HG03066 (cell line): ENCODE results near the gene P2RX1.

Experiments
- ATAC-seq: cut with Tn5 transposase; IDR thresholded peaks from one replicate; pipeline ENCODE4 v1.9.1; 2021; ENCODE audit warnings: low read depth; ENCODE audit not compliant: unreplicated experiment

The P2RX1 gene

GRCh38 chr17:3889325-3890012, 26.8 kb downstream of the P2RX1 start:
- no peak for ATAC-seq

GRCh38 chr17:3888343-3889171, 27.7 kb downstream of the P2RX1 start:
- no peak for ATAC-seq

DNA sequence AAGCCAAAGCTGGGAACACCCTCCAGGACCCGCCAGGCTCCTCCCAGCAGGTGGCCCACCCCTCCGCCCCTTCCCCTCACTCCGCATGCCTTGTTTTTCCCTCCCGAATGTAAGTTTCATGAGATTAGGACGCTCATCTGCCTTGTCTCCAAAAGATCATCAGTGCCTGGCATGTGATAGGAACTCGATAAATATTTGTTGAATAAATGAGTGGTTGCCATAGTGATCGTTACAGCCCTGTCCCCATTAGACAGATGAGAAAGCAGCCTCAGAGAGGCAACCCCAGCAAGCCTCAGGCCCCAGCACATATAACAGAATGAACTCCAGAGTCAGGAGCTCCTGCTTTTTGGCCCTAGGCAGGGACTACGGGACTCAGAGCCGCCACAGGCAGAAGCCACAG, 28.5 kb downstream of the P2RX1 start:
- ATAC-seq: no peak

GRCh38 chr17:3887394-3887793, 28.9 kb downstream of the P2RX1 start:
- no peak for ATAC-seq

DNA sequence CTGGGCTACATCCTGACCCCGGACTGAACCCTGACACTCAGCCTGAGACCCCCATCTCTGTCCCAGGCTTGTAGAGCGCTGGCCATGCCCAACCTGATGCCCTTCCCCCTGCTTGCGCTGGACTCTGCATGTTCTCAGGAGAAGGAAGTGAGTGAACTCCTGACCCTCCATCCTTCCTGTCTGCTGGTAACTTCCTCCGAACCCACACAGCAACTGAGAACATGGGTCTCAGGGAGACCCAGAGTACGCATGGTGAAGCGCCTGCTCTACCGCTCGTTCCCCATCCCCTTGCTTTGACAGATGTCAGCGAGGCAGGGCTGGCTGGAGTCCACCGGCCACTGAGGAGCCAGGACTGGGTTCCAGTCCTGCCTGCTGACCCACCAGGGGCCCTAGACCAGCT, 29.5 kb downstream of the P2RX1 start:
- no peak for ATAC-seq

DNA sequence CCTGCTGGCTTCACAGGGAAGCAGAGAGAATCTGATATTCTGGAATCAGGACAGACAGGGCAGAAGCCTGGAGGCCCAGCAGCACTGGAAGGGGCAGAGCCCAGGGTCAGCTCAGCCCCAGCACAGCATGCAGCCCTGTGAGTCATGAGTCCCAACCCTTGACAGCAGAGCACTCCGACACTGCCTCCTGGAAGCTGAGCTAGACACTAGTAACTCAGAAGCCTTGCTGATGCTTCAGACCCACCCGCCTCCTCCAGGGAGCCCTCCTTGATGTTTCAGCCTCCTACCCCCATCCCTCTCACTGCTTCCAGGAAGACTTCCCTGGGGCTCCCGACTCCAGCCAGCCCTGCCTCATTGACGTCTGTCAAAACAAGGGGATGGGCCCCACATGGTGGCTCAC, 30.3 kb downstream of the P2RX1 start:
- no peak for ATAC-seq

DNA sequence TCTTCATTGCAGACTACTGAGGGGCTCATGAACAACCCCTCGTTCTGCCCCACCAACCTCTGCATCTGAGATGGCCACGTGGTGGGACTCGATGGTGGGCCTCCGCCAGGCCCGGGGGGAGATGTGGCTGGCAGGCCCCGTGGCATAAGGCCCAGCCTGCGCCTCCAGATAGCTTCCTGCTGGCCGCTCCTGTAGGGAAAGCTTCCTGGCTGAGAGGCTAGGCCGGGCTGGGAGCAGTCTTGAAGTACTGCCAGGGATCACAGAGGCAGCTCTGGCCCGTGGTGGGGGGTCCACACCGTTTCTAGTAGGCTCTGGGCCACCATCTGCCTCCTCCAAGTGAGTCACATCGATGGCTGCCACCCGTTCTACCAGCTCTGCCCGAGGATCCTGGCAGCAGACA, 31.0 kb downstream of the P2RX1 start:
- ATAC-seq: no peak

- ATAC-seq: no peak
Measured at GRCh38 chr17:3884188-3884587, 32.1 kb downstream of the P2RX1 start.

- no peak for ATAC-seq
Measured at GRCh38 chr17:3882276-3882675, 34.0 kb downstream of the P2RX1 start.

DNA sequence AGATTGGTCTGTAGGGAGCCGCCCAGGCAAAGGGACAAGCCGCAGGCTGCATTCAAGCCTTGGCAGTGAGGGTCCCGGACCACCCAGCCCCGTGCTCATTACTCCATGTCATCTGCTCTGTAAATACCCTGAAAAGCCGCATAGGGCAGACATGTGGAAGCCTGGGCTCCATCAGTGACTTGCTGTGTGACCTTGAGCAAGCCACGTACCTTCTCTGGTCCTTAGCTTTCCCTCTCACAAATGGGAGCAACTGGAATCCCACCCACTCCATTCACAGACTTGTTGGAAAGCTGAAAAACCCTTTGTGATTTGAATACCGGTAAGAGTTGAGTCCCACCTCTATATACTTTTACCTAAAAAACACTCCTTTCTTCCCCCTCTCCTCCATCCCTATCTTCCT, 35.3 kb downstream of the P2RX1 start:
- ATAC-seq: no peak

DNA sequence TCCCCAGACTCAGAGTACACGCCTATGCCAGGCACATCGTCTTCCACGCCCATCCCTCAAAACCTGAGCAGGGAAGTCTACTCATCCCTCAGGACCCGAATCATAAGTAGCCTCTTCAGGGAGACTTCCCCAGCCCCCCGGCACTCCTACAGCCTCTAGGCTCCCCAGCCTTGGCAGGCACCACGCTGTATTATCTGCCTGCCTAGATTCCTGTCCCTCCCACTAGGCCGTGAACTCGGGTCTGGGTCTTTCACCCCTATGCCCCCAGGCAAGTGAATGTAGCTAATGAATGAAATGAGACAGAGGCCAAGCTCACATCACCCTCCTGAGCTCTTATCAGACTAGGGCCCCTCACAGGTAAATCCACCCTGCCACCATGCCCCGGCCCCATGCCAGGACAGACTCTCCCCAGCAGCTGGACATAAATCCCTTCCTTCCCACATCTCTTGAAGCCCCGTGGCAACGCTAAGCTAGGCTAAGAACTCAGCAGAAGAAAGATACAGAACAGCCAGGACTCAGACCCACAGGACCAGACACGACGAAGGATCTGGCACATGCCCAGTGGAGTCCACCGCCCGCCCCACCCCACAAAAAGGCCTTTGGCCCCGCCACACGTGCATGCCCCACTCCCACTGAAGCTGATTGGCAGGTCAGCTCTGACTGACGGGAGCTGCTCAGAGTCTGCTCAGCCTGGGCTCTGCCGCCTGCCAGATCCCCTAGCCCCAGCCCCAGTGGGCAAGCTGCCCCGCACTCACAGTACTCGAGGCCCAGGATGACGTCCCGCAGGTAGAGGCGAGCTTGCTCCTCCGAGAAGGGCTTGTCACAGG, 36.5 kb downstream of the P2RX1 start:
- ATAC-seq: no peak

- no peak for ATAC-seq
Measured at GRCh38 chr17:3879186-3879585, 37.1 kb downstream of the P2RX1 start.

- no peak for ATAC-seq
Measured at GRCh38 chr17:3877220-3877619, 39.0 kb downstream of the P2RX1 start.

DNA sequence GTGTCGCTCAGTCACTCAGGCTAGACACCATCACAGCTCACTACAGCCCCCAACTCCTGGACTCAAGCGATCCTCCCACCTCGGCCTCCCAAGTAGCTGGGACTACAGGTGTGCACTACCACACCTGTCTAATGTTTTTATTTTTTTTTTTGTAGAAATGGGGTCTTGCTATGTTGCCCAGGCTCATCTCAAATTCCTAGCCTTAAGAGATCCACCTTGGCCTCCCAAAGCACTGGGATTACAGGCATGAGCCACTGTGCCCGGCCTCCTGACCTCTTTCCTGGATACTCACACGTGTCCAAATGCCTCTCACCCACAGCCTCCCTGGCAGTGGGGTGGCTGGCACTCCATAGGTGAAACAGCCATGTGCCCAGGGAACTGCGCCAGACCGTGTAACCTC, 40.9 kb downstream of the P2RX1 start:
- no peak for ATAC-seq

GRCh38 chr17:3873862-3874261, 42.4 kb downstream of the P2RX1 start:
- ATAC-seq: no peak

DNA sequence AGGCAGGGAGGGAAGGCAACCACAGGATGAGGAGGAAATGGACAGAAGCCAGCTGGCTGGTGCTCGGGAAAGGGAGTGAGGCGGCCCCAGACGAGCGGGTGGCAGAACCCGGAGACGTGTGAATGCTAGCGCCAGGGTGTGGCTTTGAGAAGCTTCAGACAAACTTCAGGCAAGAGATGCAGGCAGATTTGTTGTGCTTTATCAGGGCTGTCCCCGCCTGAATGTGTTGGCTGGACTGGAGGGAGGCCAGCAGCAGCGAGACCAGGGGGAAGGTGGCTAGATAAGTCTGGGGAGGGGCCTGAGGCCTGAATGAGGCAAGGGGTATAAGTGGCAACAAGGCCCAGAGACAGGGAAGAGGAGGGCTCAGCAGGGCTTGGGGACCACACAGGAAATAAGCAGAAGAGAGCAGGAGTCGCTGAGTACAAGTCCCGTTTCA, 45.4 kb downstream of the P2RX1 start:
- no peak for ATAC-seq

DNA sequence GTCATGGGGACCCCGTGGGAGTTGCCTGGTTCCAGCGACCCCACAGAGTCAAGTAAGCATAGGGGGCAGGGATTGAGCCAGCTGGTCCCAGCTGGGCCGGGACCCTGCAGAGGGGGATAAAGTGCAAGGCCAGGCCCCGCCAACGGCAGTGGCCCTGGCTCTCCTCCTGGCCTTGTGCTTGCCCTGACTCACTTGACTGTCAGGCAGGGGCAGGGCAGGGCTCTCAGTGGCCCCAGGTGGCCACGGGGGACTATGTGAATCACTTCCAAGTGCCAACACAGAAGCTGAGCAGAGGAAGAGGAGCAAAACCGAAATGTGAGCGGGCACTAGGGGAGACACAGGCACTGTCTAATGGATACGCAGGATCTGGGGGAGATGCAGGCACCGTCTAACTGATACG, 48.7 kb downstream of the P2RX1 start:
- no peak for ATAC-seq

DNA sequence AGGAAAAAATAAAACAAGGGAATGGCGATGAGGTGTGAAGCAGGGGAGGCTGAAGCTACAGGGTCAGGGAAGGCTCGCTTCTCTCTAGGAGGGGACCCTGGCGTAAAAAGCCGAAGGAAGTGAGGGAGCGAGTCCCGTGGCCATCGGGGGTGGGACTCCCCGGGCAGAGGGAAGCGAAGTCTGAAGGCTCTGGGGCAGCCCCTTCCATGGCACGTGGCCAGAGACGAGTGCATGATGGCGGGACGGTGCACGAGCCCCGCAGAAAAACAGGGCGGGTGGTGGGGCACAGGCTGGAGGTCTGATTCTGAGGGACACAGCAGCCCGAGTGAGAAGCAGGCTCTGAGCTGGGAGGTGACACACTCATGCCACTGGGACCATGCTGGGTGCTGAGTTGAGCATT, 49.2 kb downstream of the P2RX1 start:
- ATAC-seq: no peak

DNA sequence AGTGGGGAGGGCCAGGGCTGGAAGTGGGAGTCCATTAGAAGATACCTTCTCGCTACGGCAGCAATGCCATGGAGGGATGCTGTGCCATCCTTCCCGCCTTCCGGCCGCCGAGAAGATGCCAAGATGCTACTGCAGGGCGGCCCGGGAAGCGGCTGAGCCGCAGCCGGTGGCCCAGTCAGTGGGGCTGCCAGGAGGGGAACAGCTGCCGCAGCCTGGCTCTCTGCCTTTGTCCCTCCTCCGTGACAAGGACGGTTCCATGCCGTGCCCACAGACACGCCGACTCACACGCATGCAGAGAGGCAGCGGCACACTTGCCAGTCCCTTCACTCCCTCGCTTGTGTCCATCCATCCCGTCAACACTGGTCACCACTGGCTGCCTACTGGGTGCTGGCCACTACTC, 50.0 kb downstream of the P2RX1 start:
- no peak for ATAC-seq

GRCh38 chr17:3865176-3865575, 51.1 kb downstream of the P2RX1 start:
- ATAC-seq: no peak

DNA sequence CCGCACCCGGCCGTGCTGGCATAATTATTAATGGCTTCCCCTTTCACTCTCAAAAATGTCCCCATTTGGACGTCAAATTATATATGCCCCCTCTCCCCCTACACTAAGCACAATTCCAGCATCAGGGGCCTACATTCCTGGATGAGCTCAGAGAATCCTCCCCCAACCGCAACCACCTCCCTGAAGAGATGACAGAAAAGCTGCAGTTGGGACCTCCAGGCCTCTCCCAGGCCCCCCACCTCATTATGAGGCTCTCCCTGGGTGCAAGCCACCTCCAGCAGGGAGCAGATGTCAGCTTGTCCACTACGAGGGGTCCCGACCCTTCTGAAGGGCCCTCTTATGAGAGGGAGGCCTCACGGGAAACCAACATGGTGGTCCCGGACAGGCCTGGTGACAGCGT, 51.7 kb downstream of the P2RX1 start:
- no peak for ATAC-seq
